ENCODE data around the gene AHI1. TPM values are rescaled to one million over a fixed set of nuclear protein-coding genes. Genes with fewer than 3 reads are reported as not detected.

Gene AHI1
- polyA plus RNA-seq, 1 of the 3 experiments (the other 2 are of a cell fraction) = 7.3 TPM

DNA sequence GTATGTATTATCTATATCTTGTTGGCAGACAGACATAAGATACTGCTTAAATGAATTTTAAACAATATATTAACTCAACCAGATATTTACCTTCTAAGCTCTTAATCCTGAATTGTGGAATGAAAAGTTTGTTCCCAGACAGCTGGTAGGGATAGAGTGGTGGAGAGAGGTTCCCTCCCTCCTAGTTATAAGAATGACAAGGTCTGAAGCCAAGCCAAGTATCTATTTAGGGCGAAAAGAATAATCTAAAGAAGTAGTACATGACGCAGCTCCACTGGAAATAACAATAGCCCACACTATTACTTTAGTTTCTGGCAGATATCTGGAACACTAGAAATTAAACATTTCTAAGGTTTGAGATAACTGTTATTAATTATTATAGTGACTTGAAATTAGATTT, 104.3 kb downstream of the AHI1 start:
- WGBS (ENCODE audit: low lambda C conversion rate) = 94% methylated on average over 2 of the region's 2 CpGs
- Histone ChIP-seq H3K9ac (no peak overlapping the region), H3K9me3 (no peaks in the 10 kb centered on the region), H3K4me1 (ENCODE audit: control insufficient read depth in 1 of 2, insufficient read depth in 2 of 2, low read depth in 1 of 2, low read length in 1 of 2) (no peaks in the 10 kb centered on the region), H3K9me2 (no peaks in the 10 kb centered on the region), H3K27me3 (ENCODE audit: insufficient read depth) (no peaks in the 10 kb centered on the region), H3K27ac (ENCODE audit: low read depth in 2 of 2, low read length in 1 of 2) (no peak overlapping the region), H4K20me1 (ENCODE audit: insufficient read depth) (no peaks in the 10 kb centered on the region), H3K79me2 (ENCODE audit: insufficient read depth) (no peaks in the 10 kb centered on the region), H3K4me3 (ENCODE audit: low read depth in 2 of 2, low read length in 1 of 2) (no peak overlapping the region), H3F3A (replicated peaks; ENCODE audit: insufficient read depth) (peaks cover 4% of the 10 kb centered on the region), H3K36me3 (replicated peaks in 1 of 2; ENCODE audit: control insufficient read depth in 1 of 2, insufficient read depth in 2 of 2, low read length in 1 of 2) (peaks cover 9 to 25% of the 10 kb centered on the region in 2 experiments), H2AFZ (ENCODE audit: low read depth) (no peak overlapping the region), H3K4me2 (no peak overlapping the region)
- POLR2A ChIA-PET = no interaction called here
- CTCF ChIA-PET = interaction anchor here (0.7 to 1.3 kb wide), 2 partner anchors 249 to 267 kb away, joined by 3 to 4 read pairs; no protein-coding TSS in a partner anchor
- DNase-seq = no peak
- TF ChIP-seq NRF1 (IDR thresholded peaks at IDR 0.05; ENCODE audit: low read depth, low read length) (no peak), MXI1 (IDR thresholded peaks at IDR 0.05; ENCODE audit: low read depth, low read length) (no peak), MEF2A (IDR thresholded peaks at IDR 0.05; ENCODE audit: borderline replicate concordance, low read depth) (no peak), TAF1 (IDR thresholded peaks at IDR 0.05; ENCODE audit: borderline replicate concordance, low read depth, low read length) (no peak), RXRA (IDR thresholded peaks at IDR 0.05; ENCODE audit: borderline replicate concordance, low read depth) (no peak), REST (IDR thresholded peaks at IDR 0.05; ENCODE audit: low read depth, low read length) (no peak), RAD21 (IDR thresholded peaks at IDR 0.05; ENCODE audit: low read length) (no peak), YY1 (IDR thresholded peaks at IDR 0.05; ENCODE audit: low read depth) (no peak), ELF1 (IDR thresholded peaks at IDR 0.05) (no peak), JUND (IDR thresholded peaks at IDR 0.05) (no peak), NFIC (IDR thresholded peaks at IDR 0.05; ENCODE audit: borderline replicate concordance) (no peak), TEAD4 (IDR thresholded peaks at IDR 0.05; ENCODE audit: borderline replicate concordance, insufficient read depth) (no peak), CHD2 (IDR thresholded peaks at IDR 0.05; ENCODE audit: low read length, partially characterized antibody) (no peak), USF2 (IDR thresholded peaks at IDR 0.05; ENCODE audit: borderline replicate concordance, low read depth, low read length) (no peak), TCF12 (IDR thresholded peaks at IDR 0.05) (no peak), EP300 (IDR thresholded peaks at IDR 0.05; ENCODE audit: borderline replicate concordance in 1 of 2, low read depth in 1 of 2, low read length in 1 of 2) (no peak), FOXJ3 (CRISPR knock-in tag; IDR thresholded peaks at IDR 0.05) (no peak)
- TF ChIP-seq, protein P1, sequence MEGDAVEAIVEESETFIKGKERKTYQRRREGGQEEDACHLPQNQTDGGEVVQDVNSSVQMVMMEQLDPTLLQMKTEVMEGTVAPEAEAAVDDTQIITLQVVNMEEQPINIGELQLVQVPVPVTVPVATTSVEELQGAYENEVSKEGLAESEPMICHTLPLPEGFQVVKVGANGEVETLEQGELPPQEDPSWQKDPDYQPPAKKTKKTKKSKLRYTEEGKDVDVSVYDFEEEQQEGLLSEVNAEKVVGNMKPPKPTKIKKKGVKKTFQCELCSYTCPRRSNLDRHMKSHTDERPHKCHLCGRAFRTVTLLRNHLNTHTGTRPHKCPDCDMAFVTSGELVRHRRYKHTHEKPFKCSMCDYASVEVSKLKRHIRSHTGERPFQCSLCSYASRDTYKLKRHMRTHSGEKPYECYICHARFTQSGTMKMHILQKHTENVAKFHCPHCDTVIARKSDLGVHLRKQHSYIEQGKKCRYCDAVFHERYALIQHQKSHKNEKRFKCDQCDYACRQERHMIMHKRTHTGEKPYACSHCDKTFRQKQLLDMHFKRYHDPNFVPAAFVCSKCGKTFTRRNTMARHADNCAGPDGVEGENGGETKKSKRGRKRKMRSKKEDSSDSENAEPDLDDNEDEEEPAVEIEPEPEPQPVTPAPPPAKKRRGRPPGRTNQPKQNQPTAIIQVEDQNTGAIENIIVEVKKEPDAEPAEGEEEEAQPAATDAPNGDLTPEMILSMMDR (IDR thresholded peaks at IDR 0.05) = no peak
- TF ChIP-seq, protein P2, sequence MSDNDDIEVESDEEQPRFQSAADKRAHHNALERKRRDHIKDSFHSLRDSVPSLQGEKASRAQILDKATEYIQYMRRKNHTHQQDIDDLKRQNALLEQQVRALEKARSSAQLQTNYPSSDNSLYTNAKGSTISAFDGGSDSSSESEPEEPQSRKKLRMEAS (IDR thresholded peaks at IDR 0.05; ENCODE audit: low read depth) = no peak
